Measurements from ENCODE around the gene ASIC3.
A peak's percentile ranks its signal among the peaks of the same experiment; 100 is the strongest.

The ASIC3 gene

GRCh38 chr7:151085691-151086620 is 37.6 kb downstream of the ASIC3 start, which contains the start of gene AGAP3:
TSS of gene AGAP3 (plus strand) at chr7:151086475. CDS start at chr7:151086742, 267 bp downstream.
- peak in 1 of 2 donors; percentile 20 for DNase-seq (ENCODE audit: low read depth in 2 of 2)

DNA sequence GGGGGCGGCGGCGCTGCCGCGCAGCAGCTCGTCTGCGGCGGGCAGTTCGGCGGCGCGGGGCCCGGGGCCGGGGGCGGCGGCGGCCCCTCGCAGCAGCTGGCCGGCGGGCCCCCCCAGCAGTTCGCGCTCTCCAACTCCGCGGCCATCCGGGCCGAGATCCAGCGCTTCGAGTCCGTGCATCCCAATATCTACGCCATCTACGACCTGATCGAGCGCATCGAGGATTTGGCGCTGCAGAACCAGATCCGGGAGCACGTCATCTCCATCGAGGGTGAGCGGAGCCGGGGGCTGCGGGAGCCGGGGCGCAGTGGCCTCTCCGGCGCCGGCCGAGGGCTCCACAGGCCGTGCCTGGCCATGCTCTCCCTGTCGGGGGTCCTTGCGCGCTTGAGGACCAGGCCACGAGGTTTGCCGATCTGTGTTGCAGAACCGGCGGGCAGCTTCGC is 38.5 kb downstream of the ASIC3 start:
- DNase-seq (ENCODE audit: low read depth in 2 of 2) = no peak

- no peak for DNase-seq (ENCODE audit: low read depth in 2 of 2)
Observed at GRCh38 chr7:151087245-151088018, 39.1 kb downstream of the ASIC3 start.

GRCh38 chr7:151088019-151088855 is 39.9 kb downstream of the ASIC3 start:
- no peak for DNase-seq (ENCODE audit: low read depth in 2 of 2)

DNA sequence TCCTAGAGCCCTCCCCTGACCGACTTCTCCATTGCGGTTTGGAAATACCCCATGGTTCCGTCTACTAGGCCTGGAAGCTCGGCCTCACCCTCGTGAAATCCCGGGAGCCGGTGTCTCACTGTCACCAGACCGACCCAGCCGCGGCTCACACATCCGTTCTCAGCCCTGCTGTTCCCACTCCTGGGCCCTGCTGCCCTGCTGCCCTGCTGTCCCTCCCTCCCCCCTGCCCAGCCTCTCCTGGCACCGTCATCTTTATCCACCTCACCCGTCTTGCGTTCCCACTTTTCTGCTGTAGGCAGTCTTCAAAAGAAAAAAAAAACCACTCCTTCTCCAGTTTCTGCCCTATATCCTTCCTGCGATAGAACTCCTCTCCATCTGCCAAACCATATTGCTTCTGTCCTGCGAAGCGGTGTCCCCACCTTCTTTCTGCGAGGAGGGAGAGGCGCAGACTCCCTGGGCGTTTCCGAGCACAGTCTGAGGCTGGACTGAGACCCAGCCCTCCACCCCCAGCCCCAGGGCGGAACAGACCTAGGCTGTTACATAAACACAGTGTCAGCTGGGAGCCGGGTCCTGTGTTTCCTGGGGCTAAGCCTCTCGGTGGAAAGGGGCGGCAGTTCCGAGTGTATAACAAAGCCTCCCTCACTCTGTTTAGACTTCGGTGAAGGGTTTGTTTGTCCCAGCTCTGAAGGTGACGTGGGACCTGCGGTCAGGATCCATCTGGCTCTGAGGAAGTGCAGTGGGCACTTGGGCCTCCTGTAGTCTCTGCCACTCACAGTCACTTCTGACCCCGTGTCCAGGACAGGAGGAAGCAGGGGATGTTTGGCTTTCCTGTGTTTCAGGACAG is 40.7 kb downstream of the ASIC3 start:
- DNase-seq (ENCODE audit: low read depth in 2 of 2) = no peak

- DNase-seq (ENCODE audit: low read depth in 2 of 2) = no peak
Observed at GRCh38 chr7:151089893-151090730, 41.8 kb downstream of the ASIC3 start.

- no peak for DNase-seq (ENCODE audit: low read depth in 2 of 2)
Observed at GRCh38 chr7:151091003-151091402, 42.7 kb downstream of the ASIC3 start.

DNA sequence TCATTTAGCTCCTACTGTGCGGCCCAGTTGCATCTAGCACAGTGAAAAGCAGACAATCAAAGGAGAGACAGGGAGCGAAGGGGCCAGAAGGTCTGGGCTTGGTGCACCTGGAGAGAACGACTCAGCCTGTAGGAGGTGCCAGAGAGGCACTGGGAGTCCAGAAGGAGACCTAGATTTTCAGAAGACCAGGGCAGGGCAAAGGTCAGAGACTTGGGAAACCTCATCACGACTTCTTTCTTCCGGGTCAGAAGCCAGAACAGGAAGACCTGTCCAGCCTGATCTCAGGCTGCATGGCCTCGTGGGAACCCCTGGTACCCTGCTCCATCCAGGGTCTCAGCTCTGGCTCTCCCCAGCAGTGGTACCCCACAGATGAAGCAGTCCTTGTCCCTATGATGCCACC is 43.1 kb downstream of the ASIC3 start:
- no peak for DNase-seq (ENCODE audit: low read depth in 2 of 2)

DNA sequence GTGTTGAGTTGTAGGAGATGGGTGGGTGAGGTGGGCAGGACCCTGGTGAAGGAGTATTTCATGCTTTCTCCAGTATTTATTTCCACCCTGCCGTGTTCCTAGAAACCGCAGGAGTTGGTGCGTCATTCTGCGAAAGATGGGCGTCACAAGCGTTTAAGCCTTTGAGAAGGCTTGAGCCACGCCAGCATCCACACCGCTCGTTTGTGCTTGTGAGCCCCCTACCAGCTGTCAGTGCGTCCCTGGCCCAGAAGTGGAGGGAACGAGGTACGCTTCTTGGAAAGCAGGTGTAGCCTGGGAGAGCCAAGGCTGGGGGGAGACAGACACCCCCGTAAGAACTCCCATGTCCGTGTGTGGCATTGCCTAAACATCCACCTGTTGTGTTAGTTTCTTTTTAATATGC is 43.7 kb downstream of the ASIC3 start:
- DNase-seq (ENCODE audit: low read depth in 2 of 2) = no peak

- DNase-seq (ENCODE audit: low read depth in 2 of 2) = no peak
Observed at GRCh38 chr7:151093748-151094147, 45.4 kb downstream of the ASIC3 start.

DNA sequence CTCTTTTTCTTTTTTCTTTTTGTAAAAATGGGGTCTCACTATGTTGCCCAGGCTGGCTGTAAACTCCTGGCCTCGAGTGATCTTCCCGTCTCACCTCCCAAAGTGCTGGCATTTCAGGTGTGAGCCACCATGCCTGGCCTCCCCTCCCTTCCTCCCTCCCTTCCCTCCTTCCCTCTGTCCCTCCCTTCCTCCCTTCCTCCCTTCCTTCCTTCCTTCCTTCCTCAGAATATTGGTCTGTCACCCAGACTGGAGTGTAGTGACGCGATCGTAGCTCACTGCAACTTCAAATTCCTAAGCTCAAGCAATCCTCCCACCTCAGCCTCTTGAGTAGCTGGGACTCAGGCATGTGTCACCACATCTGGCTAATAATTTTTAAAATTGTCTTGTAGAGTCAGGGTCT is 46.3 kb downstream of the ASIC3 start:
- no peak for DNase-seq (ENCODE audit: low read depth in 2 of 2)

DNA sequence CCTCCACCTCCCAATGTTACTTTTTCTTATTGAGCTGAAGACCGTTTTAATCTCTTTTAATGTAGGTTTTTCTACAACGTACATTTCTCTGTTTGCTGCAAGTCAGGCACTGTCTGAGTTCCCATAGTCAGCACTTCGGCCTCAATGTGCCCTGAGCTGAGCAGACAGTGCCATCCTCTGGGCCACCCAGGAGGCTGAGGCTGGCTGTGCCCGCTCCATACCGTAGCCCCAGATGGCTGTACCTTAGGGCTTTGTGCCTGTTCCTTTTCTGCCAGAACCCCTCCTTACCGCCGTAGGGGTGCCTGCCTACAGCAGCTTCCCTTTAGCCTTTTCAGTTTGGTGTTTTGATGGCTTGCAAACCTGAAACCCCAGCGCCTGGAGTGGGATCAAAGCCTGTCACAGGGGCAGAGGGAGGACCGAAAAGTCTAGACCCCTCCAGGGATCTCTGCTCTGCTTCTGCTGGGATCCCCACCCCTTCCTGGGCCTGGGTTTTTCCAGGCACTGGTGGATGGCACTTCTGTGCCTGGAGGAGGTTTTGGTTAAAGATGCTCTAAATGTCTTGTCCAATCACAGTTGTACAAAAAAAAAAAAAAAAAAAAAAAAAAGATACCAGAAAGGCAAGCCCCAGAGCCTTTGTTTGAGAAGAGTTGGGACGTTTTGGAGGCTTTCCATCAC is 46.9 kb downstream of the ASIC3 start:
- DNase-seq (ENCODE audit: low read depth in 2 of 2) = no peak

GRCh38 chr7:151095828-151096475 is 47.6 kb downstream of the ASIC3 start:
- DNase-seq (ENCODE audit: low read depth in 2 of 2) = no peak

GRCh38 chr7:151099486-151100211 is 51.3 kb downstream of the ASIC3 start:
- DNase-seq (ENCODE audit: low read depth in 2 of 2) = no peak

GRCh38 chr7:151100921-151101320 is 52.6 kb downstream of the ASIC3 start:
- no peak for DNase-seq (ENCODE audit: low read depth in 2 of 2)

DNA sequence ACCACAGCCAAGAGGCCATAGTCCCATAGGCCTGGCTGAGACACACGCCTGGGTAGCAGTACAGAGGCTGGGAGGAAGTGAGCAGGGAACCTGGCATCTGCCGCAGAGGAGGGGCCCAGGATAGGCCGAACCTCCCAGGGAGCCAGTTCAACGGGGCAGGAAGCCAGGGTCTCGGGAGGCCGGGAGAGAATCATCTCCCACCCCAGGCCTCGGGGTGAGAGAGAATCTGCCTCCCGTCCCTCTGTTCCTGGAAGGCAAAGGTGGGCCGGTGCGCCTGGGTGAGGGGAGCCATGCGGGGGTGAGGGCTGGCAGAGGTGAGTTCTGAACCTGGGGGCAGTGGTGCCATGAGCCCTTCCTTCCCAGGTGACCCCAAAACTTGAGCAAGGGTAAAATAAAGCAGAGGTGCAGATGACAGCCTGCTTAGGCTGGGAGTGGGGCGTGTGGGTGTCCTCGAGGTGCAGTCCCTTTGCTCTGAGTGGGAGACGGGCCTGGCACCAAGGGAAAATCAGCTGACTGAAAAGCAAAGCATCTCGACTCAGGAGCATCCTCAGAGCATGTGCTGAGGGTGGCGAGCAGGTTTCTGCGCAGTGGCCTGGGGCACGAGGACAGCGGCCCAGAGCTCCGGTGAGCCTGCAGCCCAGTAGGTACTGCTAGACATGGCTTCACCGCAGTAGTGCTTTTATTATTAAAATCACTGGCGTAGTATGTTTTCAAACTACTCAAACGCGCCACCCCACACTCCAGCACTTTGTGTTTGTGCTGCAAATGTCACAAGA is 53.5 kb downstream of the ASIC3 start:
- DNase-seq (ENCODE audit: low read depth in 2 of 2) = no peak
